GM19099 (cell line): ENCODE data around the gene MLPH.

Experiments used
- POLR2A ChIP-seq: IDR thresholded peaks from 3 replicates; pipeline ENCODE4 v1.6.1; 2011; ENCODE audit warnings: low read depth; ENCODE audit not compliant: insufficient read length; ENCODE audit errors: extremely low read depth

The MLPH gene

DNA sequence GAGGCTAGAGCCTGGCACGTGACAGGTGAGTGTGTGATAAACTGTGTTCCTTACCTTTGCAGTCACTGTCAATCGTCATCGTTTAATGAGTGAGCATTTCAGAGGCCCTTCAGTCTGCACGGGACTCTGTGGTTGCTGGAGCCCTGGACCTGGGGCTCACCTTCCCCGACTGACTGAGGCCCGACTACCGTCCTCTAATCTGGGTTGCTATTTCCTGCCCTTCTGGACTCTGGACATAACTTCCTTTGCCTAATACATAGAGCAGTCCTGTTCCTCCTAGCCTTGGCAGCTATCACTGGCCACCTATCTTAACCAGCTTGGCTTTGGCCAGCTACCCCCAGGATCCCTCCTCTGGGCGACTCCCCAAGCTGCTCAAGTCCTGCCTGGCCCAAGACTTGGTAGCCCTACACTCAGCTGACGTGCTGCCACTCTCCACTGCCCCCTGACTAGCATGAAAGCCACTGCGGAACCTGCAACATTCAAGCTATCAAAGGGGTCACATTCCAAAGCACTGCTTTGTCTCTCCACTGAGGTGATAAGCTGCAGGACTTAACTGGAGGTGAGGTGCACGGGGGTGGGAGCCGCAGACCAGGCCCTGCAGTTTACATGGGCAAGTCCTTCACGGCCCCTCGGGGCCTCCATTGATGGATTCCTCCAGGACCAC lies 114.5 kb downstream of the MLPH start:
- TF ChIP-seq POLR2A: no peak

DNA sequence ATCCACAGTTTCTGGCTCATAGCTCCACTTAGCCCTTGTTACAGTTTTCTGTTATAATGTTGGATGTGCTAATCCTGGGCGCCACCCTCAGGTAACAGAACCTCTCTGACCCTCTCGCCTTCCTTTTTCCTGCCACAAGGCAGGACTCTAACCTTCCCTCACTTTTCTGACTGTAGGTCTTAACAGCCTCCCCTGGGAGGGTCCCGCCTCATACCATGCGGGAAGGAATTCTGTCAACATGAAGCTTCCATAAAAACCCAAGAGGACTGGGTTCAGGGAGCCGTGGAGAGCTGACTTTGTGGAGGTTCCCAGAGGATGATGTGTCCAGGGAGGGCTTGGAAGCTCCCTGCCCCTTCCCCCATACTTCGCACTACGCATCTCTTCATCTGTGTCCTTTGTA lies 115.4 kb downstream of the MLPH start:
- TF ChIP-seq POLR2A: no peak

DNA sequence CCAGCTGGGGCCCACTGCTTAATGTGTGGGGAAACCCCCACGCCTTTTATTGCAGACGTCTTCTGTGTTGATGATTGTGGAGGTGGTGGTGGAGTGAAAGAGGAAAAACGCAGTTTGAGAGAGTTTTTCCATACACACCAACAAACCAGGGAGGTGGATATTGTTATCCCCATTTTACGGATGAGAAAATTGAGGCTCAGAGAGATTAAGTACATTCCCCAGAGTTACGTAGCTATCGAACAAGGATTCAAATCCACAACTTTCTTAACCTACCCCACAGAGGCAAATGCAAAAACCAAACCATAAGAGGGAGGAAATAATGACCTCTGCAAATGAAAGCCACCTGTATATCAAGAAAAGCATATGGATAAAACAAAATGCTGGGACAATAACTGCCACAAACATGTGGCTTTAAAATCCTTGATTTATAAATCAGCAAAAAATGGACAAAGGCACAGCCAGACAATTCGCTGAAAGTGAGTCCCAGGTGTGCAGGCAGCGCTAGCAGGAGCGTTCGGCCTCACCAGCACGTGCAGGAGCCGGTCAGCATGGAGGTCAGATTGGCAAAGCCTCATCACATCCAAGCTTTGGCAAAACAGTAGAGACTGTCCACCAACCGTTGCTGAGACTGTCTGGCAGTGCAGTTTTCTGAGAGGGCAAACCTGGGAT lies 116.1 kb downstream of the MLPH start:
- TF ChIP-seq POLR2A: no peak

DNA sequence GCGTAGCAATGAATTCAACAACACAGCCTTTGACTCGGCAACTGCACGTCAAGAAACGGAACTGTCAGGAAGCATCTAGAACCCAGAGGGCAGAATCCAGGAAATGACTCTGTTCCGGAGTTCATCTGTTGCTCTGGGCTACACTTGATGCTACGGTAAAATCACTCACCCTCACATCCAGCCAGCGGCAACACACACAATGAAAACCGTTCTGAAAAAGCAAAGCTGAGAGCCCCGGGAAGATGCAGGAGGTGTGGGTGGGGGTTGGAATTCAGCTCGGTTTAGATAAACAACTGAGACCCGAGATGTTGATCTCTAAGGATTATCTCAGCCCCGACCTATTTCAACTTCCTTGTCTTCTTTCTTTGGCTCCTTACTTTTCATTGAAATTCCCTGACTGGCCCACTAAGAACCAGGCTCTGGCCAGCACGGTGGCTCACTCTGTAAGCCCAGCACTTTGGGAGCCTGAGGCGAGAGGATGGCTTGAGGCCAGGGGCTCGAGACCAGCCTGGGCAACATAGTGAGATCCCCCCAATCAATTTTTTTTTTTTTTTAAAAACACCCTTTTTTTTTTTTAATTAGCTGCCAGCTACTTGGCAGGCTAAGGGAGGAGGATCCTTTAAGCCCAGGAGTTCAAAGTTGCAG lies 116.8 kb downstream of the MLPH start:
- TF ChIP-seq POLR2A: no peak

DNA sequence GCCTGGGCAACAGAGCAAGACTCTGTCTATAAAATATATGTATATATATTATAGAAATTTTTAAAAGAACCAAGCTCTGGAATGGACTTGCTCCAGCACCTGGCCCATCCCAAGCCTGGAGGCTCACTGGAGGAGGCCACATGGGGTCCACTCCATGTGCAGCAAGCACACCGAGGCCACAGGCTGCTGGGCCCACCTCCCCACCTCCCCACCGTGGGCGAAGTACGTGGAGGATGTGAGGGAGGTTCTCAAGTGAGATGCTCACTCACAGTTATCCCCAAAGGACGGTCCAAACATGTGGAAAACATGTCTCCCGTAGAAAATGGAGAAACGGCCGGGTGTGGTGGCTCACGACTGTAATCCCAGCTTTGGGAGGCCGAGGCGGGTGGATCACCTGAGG lies 117.3 kb downstream of the MLPH start:
- no peak for TF ChIP-seq POLR2A
